GM12878 (cell line): ENCODE measurements around the gene PRSS27. TPM values are rescaled to one million over a fixed set of nuclear protein-coding genes. Genes with fewer than 3 reads are reported as not detected.
"Not testable (repeated sequence)": the region's sequence is repeated elsewhere in the genome, so short reads cannot be mapped to it uniquely, and the experiment has no call there.

Experiments
- ATAC-seq: fragments of 200-7000 bp; cut with Tn5 transposase; 3 replicates; pipeline ENCODE4 v1.9.1; 2020; ENCODE audit warnings: mild to moderate bottlenecking, moderate library complexity
- BruUV-seq: library from RNA; stranded (reverse); fragments of 400-500 nt; replicated peaks from 2 replicates; lab custom pipeline; 2021; lab: Mats Ljungman, UMichigan
- CTCF ChIA-PET: fragments of 300-600 bp; sonication (Branson Sonifier 250); formaldehyde crosslinking; extraction: SDS; loops from one replicate; lab custom pipeline; 2021; ENCODE audit warnings: inconsistent platforms; lab: Yijun Ruan, JAX
- POLR2A ChIA-PET: fragments of 350-600 bp; formaldehyde crosslinking; extraction: SDS; loops from one replicate; lab custom pipeline; 2021; ENCODE audit warnings: inconsistent platforms; lab: Charles Lee
- RAD21 ChIA-PET: fragments of 300-600 bp; sonication (Branson Sonifier 250); formaldehyde crosslinking; loops from one replicate; lab custom pipeline; 2023; ENCODE audit warnings: antibody characterized with exemption; ENCODE audit not compliant: unreplicated experiment; lab: Charles Lee
- SMC1A ChIA-PET: fragments of 300-600 bp; sonication (Branson Sonifier 250); formaldehyde crosslinking; loops from one replicate; lab custom pipeline; 2023; ENCODE audit not compliant: unreplicated experiment, uncharacterized antibody; lab: Charles Lee
- DNase-seq: peaks from one replicate; pipeline ENCODE4 v3.0.0-alpha.2; 2011; ENCODE audit warnings: low read depth, low spot score
- FAIRE-seq: peaks from 3 replicates; lab custom pipeline; 2011; peaks lifted over from hg19 to GRCh38; lab: Jason Lieb, UNC
- H2AFZ ChIP-seq: 2 replicates; pipeline ENCODE4 v1.6.0; 2011; ENCODE audit warnings: low read depth, low read length, control low read depth; ENCODE audit not compliant: control insufficient read depth
- H3K27ac ChIP-seq: 2 replicates; pipeline ENCODE4 v1.5.1; 2011; ENCODE audit warnings: control low read depth; ENCODE audit not compliant: control insufficient read depth, insufficient read depth
- H3K27me3 ChIP-seq, 2 experiments: replicated peaks in 1 of 2; 2 replicates each; pipeline versions ENCODE4 v1.6.0 to v1.6.1; 2011; ENCODE audit warnings: low read length in 1 of 2; ENCODE audit not compliant: control insufficient read depth in 2 of 2, insufficient read depth in 2 of 2
- H3K36me3 ChIP-seq, 2 experiments: 2 replicates each; pipeline ENCODE4 v1.5.1; 2011; ENCODE audit warnings: low read length in 1 of 2; ENCODE audit not compliant: control insufficient read depth in 2 of 2, insufficient read depth in 2 of 2
- H3K4me1 ChIP-seq: 2 replicates; pipeline ENCODE4 v1.6.1; 2011; ENCODE audit warnings: mild to moderate bottlenecking, low read length, moderate library complexity, mixed read lengths; ENCODE audit not compliant: control insufficient read depth, insufficient read depth
- H3K4me2 ChIP-seq: 2 replicates; pipeline ENCODE4 v1.6.0; 2011; ENCODE audit warnings: control low read depth; ENCODE audit not compliant: control insufficient read depth, insufficient read depth
- H3K4me3 ChIP-seq: fragments of 200-600 bp; sonication (generic); 2 replicates; pipeline ENCODE4 v1.5.1; 2016
- H3K79me2 ChIP-seq: 2 replicates; pipeline ENCODE4 v1.6.0; 2011; ENCODE audit warnings: low read length; ENCODE audit not compliant: control insufficient read depth, insufficient read depth
- H3K9ac ChIP-seq: 2 replicates; pipeline ENCODE4 v1.8.0; 2011; ENCODE audit warnings: low read length, control low read depth, mixed read lengths; ENCODE audit not compliant: control insufficient read depth, insufficient read depth
- H3K9me3 ChIP-seq: replicated peaks from 3 replicates; pipeline ENCODE4 v1.5.1; 2011; ENCODE audit warnings: mild to moderate bottlenecking, low read length; ENCODE audit not compliant: control insufficient read depth, insufficient read depth
- H4K20me1 ChIP-seq: 2 replicates; pipeline ENCODE4 v1.6.0; 2011; ENCODE audit not compliant: control insufficient read depth, insufficient read depth
- BCL11A ChIP-seq: IDR thresholded peaks from 2 replicates; pipeline ENCODE4 v1.6.1; 2011; ENCODE audit warnings: low read depth, low read length
- IKZF1 ChIP-seq: fragments of 450-650 bp; conservative IDR thresholded peaks from 2 replicates; pipeline ENCODE4 v1.6.1; 2017; ENCODE audit warnings: antibody characterized with exemption, mild to moderate bottlenecking
- IRF3 ChIP-seq: fragments of 450-650 bp; IDR thresholded peaks from 2 replicates; pipeline ENCODE4 v1.6.1; 2014; ENCODE audit warnings: mild to moderate bottlenecking
- MTA2 ChIP-seq: fragments of 450-650 bp; IDR thresholded peaks from 2 replicates; pipeline ENCODE4 v1.6.1; 2016; ENCODE audit warnings: low read depth, mild to moderate bottlenecking, moderate library complexity
- NRF1 ChIP-seq: conservative IDR thresholded peaks from 2 replicates; pipeline ENCODE4 v1.6.1; 2011; ENCODE audit warnings: mild to moderate bottlenecking, low read depth, low read length, improper control_type of control experiment
- PBX3 ChIP-seq: IDR thresholded peaks from 2 replicates; pipeline ENCODE4 v1.6.1; 2011; ENCODE audit warnings: mild to moderate bottlenecking, low read depth, low read length, moderate library complexity; ENCODE audit not compliant: insufficient replicate concordance
- RELA ChIP-seq: fragments of 450-650 bp; IDR thresholded peaks from 2 replicates; pipeline ENCODE4 v1.8.0; 2014; ENCODE audit warnings: borderline replicate concordance; ENCODE audit not compliant: partially characterized antibody
- SREBF1 ChIP-seq: IDR thresholded peaks from 2 replicates; pipeline ENCODE4 v1.6.1; 2012; ENCODE audit warnings: mild to moderate bottlenecking, low read length
- YY1 ChIP-seq: IDR thresholded peaks from 2 replicates; pipeline ENCODE4 v1.6.1; 2011; ENCODE audit warnings: low read depth, mild to moderate bottlenecking, low read length
- WGBS: methylation state at CpG from one replicate; pipeline ENCODE4 v1.1.6; 2016; ENCODE audit warnings: low lambda C conversion rate; ENCODE audit not compliant: insufficient replicate concordance, insufficient coverage; ENCODE audit errors: missing lambda C conversion rate; 5-methylcytosine and 5-hydroxymethylcytosine counted together
- in situ Hi-C: fragments of 300-500 bp; cut with MboI; formaldehyde crosslinking; loops from 9 replicates; pipeline ENCODE4 v1.14.3; 2018; ENCODE audit warnings: mixed read lengths
- intact Hi-C: fragments of 100-400 bp; cut with micrococcal nuclease; formaldehyde crosslinking; loops from one replicate; pipeline ENCODE4 v1.14.2; 2022; ENCODE audit not compliant: unreplicated experiment
- polyA plus RNA-seq, 11 experiments: library from polyadenylated mRNA; depleted of rRNA in 4 of 11; unstranded in 6 of 11; stranded (reverse) in 5 of 11; fragments of >200 nt; fragmentation: Nextera tagmentation in 4 of 11; fragmentation: Illumina TruSeq in 1 of 11; extraction: Ambion mirVana in 4 of 11; extraction: Trizol in 1 of 11; gene quantifications; 1 replicate in 1 of 11; 2 replicates in 10 of 11; pipeline versions ENCODE4 v1.2.1 to v1.2.3, GENCODE V29; 2011 to 2016; ENCODE audit warnings: inconsistent platforms in 2 of 11, missing spikeins in 2 of 11, low read depth in 1 of 11
- total RNA-seq, 4 experiments: library from RNA; depleted of rRNA in 3 of 4; stranded (reverse); fragments of >200 nt in 3 of 4; fragmentation: Illumina TruSeq in 1 of 4; extraction: Trizol in 1 of 4; gene quantifications; 2 replicates each; pipeline versions ENCODE4 v1.2.1 to v1.2.3, GENCODE V29; 2013 to 2021

Gene PRSS27
- total and polyA plus RNA-seq, 10 of the 15 experiments (the other 5 are each of a cell fraction or from before 2014, with no cell fraction given): 0.18 to 1.8 (median 0.51) TPM; not detected in 2

GRCh38 chr16:2697401-2697948, 22.5 kb downstream of the PRSS27 start:
- ATAC-seq: no peak
- Histone ChIP-seq H4K20me1 (no peaks in the 10 kb centered on the region), H3K27ac (no peak overlapping the region), H3K4me1 (no peaks in the 10 kb centered on the region), H2AFZ (no peak overlapping the region), H3K36me3 (peaks cover 12 to 36% of the 10 kb centered on the region in 2 experiments), H3K27me3 (no peaks in the 10 kb centered on the region), H3K4me3 (no peak overlapping the region), H3K79me2 (no peaks in the 10 kb centered on the region; the same call in none of the 2 replicates), H3K4me2 (no peak overlapping the region), H3K9me3 (no peaks in the 10 kb centered on the region), H3K9ac (no peak overlapping the region)
- no peak for DNase-seq
- in situ Hi-C loops (no loop called here), intact Hi-C loops (no loop called here)
- ChIA-PET RAD21 (no interaction called here), CTCF (no interaction called here), SMC1A (interaction anchor here (0.6 kb wide), 1 partner anchor 23 kb away, joined by 3 read pairs; the partner anchor contains the start of gene PRSS27), POLR2A (no interaction called here)
- no peak for FAIRE-seq
- no TSS peak for BruUV-seq
- 93% methylated on average over 17 of the region's 17 CpGs for WGBS
- no peak for TF ChIP-seq YY1
- TF ChIP-seq NRF1: no peak
- no peak for TF ChIP-seq PBX3
- TF ChIP-seq IKZF1: no peak
- TF ChIP-seq RELA: no peak
- TF ChIP-seq MTA2: no peak
- no peak for TF ChIP-seq BCL11A
- TF ChIP-seq IRF3: no peak
- no peak for TF ChIP-seq SREBF1

GRCh38 chr16:2696601-2697250, 23.3 kb downstream of the PRSS27 start:
- intact Hi-C loops, H3K9me3 ChIP-seq, CTCF ChIA-PET, RAD21 ChIA-PET, SMC1A ChIA-PET, ATAC-seq, H3K4me2 ChIP-seq, FAIRE-seq, H3K9ac ChIP-seq, H3K27ac ChIP-seq, BruUV-seq, H4K20me1 ChIP-seq, H2AFZ ChIP-seq, H3K27me3 ChIP-seq, POLR2A ChIA-PET, H3K4me1 ChIP-seq, DNase-seq, H3K4me3 ChIP-seq, in situ Hi-C loops, H3K79me2 ChIP-seq: not testable (repeated sequence)
- 96% methylated on average over 30 of the region's 37 CpGs for WGBS
- H3K36me3 ChIP-seq: peaks cover 12 to 33% of the 10 kb centered on the region in 2 experiments
